HG03196 (cell line): ENCODE data around the gene FNDC5.

ENCODE experiments used
- ATAC-seq: cut with Tn5 transposase; IDR thresholded peaks from one replicate; pipeline ENCODE4 v1.9.1; 2021; ENCODE audit not compliant: unreplicated experiment

The FNDC5 gene

GRCh38 chr1:32817159-32817814 is 53.4 kb downstream of the FNDC5 start, which contains the start of the genes S100PBP and YARS1:
TSS of gene S100PBP (plus strand) at chr1:32817653. CDS start at chr1:32826100, 8,447 bp downstream.
TSS of gene YARS1 (minus strand) at chr1:32817358. CDS start at chr1:32817244, 114 bp downstream.
- peak; percentile 87 for ATAC-seq

DNA sequence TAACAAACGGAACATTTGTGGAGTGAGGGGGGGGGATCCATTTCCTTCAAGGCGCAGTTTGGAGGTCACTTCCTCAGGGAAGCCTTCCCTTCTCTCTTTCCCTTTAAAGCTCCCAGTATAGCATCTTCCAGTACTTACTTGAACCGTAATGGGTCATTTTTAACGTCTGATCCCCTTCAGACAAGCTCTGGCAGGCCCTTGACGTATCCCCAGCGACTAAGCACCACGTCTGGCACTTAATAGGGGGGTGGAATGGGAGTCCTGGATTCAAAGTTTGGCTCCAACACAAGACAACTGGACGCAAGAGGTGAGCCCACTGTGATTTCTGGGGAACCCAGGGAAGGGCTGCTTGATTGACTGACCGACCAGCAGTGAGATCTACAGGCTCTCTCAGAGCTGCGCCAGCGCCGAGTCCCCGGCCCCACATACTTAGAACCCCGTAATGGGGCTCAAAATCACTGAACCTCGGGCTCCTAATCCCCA is 54.0 kb downstream of the FNDC5 start:
- ATAC-seq: no peak

DNA sequence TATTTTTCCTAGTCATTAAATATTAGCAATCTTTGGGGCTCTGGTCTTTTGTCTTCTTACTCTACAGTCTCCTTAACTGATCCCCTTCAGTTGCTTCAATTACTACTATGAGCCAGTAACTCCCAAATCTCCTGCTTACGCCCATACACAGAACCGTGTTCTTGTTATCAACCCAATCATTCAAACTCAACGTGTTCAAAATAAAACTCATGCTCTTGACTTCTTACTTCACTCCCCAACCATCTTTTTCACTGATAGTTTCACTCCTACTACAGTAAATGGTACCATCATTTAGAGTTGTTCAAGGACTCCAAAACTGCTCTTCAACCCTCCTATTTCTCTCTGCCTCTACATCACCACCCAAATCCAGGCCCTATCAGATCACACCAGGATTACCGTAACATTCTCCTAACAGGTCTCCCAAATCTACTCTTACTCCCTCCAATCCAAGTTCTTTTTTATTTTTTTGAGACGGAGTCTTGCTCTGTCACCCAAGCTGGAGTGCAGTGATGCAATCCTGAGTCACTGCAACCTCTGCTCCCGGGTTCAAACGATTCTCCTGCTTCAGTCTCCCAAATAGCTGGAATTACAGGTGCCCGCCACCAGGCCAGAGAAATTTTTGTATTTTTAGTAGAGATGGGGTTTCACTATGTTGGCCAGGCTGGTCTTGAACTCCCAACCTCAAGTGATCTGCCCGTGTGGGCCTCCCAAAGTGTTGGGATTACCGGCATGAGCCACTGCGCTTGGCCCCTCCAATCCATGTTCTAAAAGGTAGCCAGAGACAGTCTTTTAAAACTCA is 56.6 kb downstream of the FNDC5 start:
- ATAC-seq: no peak
